Ramos (cell line): ENCODE data around the gene NOTCH4.

Source experiments
- in situ Hi-C: fragments of 300-500 bp; cut with MboI; formaldehyde crosslinking; loops from one replicate; pipeline ENCODE4 v1.14.3; 2022; ENCODE audit warnings: low sequenced_read_pairs; ENCODE audit not compliant: unreplicated experiment

The NOTCH4 gene

DNA sequence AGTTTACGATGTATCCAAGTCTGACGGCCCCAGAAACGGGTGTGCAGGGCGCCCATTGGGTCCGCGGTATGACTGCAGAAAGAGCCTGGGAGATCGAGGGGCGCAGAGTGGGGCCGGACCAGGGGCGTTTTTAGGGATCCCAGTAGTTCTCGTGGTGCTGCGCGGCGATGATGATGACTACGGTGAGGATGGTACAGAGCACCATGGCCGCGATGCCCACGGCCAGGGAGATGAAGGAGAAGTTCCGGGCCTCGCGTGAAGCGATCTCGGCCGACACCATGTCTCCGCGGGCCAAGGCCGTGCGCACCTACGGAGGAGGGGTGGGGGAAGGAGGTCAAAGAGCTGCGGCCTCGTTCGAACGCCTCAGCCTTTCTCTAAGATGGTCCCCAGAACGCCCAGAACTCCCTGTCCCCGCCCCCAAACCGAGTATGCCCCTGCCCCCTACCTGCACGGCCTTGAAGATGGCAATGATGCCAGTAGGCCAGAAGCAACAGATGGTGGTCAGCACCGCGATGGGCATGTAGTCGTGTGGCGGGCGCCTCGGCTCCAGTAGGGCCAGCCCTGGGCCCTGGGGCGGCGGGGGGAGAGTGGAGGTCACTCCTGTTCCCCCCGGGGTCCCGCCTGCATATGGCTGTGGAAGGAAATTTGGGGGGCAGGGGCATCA is 74.6 kb downstream of the NOTCH4 start:
- in situ Hi-C loops: no loop called here

DNA sequence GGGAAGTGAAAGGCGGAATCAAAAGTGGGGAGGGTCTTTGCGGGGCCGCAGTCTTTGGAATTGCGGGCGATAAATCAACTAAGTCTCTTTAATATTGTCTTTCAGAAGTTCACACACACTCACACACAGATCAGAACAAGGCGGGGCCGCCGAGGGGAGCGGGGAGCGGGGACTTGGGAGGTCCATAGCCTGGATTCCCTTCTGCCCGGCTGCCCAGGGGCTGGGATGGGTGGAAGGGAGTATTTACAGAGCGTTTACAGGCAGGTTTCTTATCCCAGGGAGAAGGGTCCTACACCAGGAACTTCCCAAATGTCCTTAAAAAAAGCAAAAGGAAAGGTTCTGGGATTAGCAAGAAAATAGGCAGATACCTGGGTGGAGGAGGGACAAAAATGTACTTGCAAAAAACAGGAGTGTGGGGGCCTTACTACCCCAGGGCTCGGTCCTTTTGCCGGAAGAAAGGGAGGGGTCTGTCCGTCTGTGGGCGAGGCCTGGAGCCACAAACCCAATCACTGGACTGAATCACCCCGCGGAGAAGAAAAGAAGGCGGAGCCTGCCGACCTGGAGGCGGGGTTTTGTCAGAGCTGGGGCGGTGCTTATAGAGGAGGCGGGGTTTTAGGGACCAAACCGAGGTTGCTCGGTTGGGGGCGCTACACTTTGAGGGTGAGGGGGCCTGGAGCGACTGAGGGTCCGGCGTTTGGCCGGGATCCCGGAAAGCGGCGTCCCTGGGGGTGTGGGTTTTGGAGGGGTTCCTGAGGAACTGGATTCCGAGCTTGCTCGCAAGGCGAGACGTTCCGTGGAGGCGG is 75.4 kb downstream of the NOTCH4 start:
- in situ Hi-C loops: no loop called here

DNA sequence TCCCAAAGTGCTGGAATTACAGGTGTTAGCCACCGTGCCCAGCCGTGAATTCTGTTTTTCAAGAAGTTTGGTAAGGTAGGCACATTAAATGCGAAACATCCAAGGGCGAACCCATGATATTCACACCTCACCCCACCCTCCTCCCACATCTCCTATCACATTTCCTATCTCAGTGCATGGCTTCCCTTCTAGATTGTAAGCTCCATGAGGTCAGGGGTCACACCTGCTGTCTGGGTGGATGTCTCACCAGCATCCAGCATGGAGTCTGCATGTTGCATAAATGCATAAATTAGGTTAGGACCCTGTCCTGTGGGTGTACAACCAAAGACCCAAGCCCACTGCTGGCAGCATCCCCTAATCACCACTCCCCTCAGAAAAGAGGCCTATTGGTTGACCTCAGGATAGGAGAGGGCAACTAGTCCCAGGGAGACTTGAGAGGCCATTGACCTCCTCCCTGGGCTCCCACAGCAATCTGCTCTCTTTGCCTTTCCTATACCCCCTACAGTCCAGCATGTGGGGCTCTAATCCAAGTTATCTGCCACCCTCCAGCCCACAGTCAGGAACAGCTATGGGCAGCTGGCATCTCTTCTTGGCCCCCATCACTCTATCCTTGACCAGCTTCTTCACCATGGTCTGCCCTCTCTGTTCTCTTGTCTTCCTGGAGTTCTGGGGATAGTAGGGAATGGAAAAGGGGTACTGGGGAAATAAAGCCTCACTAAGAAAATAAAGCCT is 76.3 kb downstream of the NOTCH4 start:
- in situ Hi-C loops: no loop called here

DNA sequence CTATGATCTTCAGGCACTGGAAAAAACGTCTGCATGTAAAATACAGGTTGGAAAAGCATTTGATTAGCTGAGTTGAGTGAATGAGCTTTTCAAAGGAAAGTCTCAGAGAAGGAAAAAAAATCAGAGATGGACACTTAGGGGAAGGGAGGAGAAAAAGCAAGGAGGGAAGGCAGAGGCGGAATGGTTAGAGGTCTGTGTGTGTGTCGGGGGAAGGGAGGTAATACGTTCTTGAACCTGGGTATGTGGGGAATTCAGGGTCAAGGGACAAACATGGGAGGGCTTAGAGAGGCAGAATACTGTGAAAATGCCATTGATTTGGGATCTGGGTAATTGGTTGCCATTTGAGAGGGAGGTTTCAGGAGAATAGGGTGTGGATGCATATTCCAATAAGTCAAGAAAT is 77.2 kb downstream of the NOTCH4 start:
- in situ Hi-C loops: no loop called here

DNA sequence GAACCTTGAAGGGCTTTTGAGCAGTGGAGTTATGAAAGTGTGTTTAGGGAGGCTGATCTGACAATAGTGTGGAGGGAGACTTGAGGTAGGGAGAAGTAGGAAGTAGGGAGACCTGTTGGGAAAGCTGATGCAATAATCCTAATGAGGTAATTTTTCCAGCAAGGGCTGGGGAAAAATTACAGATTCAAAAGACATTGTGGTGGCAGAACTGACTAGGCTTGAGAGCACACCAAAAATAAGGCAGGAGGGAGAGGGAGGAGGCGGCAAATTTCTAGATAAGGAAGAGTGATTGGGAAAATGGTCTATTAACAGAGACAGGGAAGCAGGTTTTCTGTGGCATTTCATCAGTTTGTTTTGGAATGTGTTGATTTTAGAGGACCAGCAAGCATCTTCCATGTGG is 77.6 kb downstream of the NOTCH4 start:
- in situ Hi-C loops: no loop called here
